Measurements from ENCODE around the gene GPHN.

GPHN gene

GRCh38 chr14:67186789-67187584 lies 679.0 kb downstream of the GPHN start:
- DNase-seq: no peak

- DNase-seq: no peak
These were observed 679.9 kb downstream of the GPHN start for GRCh38 chr14:67187826-67188225.

- DNase-seq: no peak
These were observed 680.4 kb downstream of the GPHN start for GRCh38 chr14:67188326-67188725.

- DNase-seq: no peak
These were observed 683.9 kb downstream of the GPHN start for GRCh38 chr14:67191768-67192290.

GRCh38 chr14:67192366-67192765 lies 684.4 kb downstream of the GPHN start:
- DNase-seq: no peak

GRCh38 chr14:67195279-67195678 lies 687.3 kb downstream of the GPHN start:
- DNase-seq: no peak

- no peak for DNase-seq
These were observed 691.1 kb downstream of the GPHN start for GRCh38 chr14:67199016-67199415.

GRCh38 chr14:67207810-67208209 lies 699.9 kb downstream of the GPHN start:
- no peak for DNase-seq

GRCh38 chr14:67218126-67218525 lies 710.2 kb downstream of the GPHN start:
- DNase-seq: no peak

- no peak for DNase-seq
These were observed 713.5 kb downstream of the GPHN start for GRCh38 chr14:67221248-67221981.

GRCh38 chr14:67221982-67222328 lies 714.0 kb downstream of the GPHN start:
- no peak for DNase-seq

- no peak for DNase-seq
These were observed 717.6 kb downstream of the GPHN start for GRCh38 chr14:67225523-67225922.

- no peak for DNase-seq
These were observed 720.5 kb downstream of the GPHN start for GRCh38 chr14:67228325-67228984.
